HCT116 (cell line): ENCODE measurements around the gene ZBTB5. TPM values are rescaled to one million over a fixed set of nuclear protein-coding genes. Genes with fewer than 3 reads are reported as not detected.
"Not testable (repeated sequence)": the region's sequence is repeated elsewhere in the genome, so short reads cannot be mapped to it uniquely, and the experiment has no call there.

Experiments
- ATAC-seq: fragments of 200-7000 bp; cut with Tn5 transposase; 2 replicates; pipeline ENCODE4 v1.9.1; 2020; ENCODE audit warnings: mild to moderate bottlenecking, moderate library complexity
- BruUV-seq: library from RNA; stranded (reverse); fragments of 400-500 nt; replicated peaks from 2 replicates; lab custom pipeline; 2021; lab: Mats Ljungman, UMichigan
- CTCF ChIA-PET: fragments of 300-600 bp; sonication (Branson Sonifier 250); formaldehyde crosslinking; loops from one replicate; lab custom pipeline; 2021; ENCODE audit warnings: antibody characterized with exemption; lab: Charles Lee
- POLR2A ChIA-PET: fragments of 300-600, 350-600 bp; sonication (Branson Sonifier 250); formaldehyde crosslinking; loops from one replicate; lab custom pipeline; 2021; ENCODE audit warnings: antibody characterized with exemption; lab: Charles Lee
- RAD21 ChIA-PET, 2 experiments: fragments of 300-600 bp; sonication (Branson Sonifier 250); formaldehyde crosslinking; loops; one replicate each; lab custom pipeline; 2023; ENCODE audit warnings: low total read pairs in 2 of 2; ENCODE audit not compliant: uncharacterized antibody in 2 of 2, unreplicated experiment in 2 of 2, low non-redundant PET in 1 of 2; lab: Charles Lee
- DNase-seq: peaks from one replicate; pipeline ENCODE4 v3.0.0-alpha.2; 2010; ENCODE audit warnings: low read depth, low spot score
- H2AFZ ChIP-seq: fragments of 200-600 bp; shearing (Covaris generic), sonication (generic); 2 replicates; pipeline ENCODE4 v1.6.1; 2017; ENCODE audit warnings: low read depth, mixed run types, mixed read lengths, antibody characterized with exemption, low read length; ENCODE audit not compliant: poor library complexity, severe bottlenecking
- H3K27ac ChIP-seq: 2 replicates; pipeline ENCODE4 v1.5.1; 2012; ENCODE audit warnings: low read depth, low read length
- H3K27me3 ChIP-seq: fragments of 200-600 bp; sonication (generic); 2 replicates; pipeline ENCODE4 v1.6.1; 2016; ENCODE audit warnings: mixed run types, low read length, mixed read lengths; ENCODE audit not compliant: insufficient read depth
- H3K36me3 ChIP-seq, 2 experiments: fragments of 200-500 bp in 1 of 2; fragments of 200-600 bp in 1 of 2; sonication (Bioruptor generic) in 1 of 2; sonication (generic) in 1 of 2; 2 replicates each; pipeline versions ENCODE4 v1.5.1 to v1.6.1; 2014 to 2016; ENCODE audit warnings: low read length in 2 of 2, inconsistent platforms in 1 of 2, mixed read lengths in 1 of 2, mixed run types in 1 of 2; ENCODE audit not compliant: insufficient read depth in 2 of 2, control insufficient read depth in 1 of 2
- H3K4me1 ChIP-seq, 2 experiments: fragments of 200-600 bp in 1 of 2; sonication (generic) in 1 of 2; 2 replicates each; pipeline versions ENCODE4 v1.5.1 to v1.6.1; 2012 to 2017; ENCODE audit warnings: low read length in 2 of 2, inconsistent platforms in 1 of 2, mild to moderate bottlenecking in 1 of 2, mixed read lengths in 1 of 2, mixed run types in 1 of 2, moderate library complexity in 1 of 2; ENCODE audit not compliant: insufficient read depth in 2 of 2, control insufficient read depth in 1 of 2
- H3K4me2 ChIP-seq: fragments of 200-600 bp; sonication (generic); 2 replicates; pipeline ENCODE4 v1.6.1; 2017; ENCODE audit warnings: mixed run types, low read length, mixed read lengths
- H3K4me3 ChIP-seq, 2 experiments: fragments of 200-600 bp in 1 of 2; sonication (generic) in 1 of 2; replicated peaks in 1 of 2; 2 replicates each; pipeline ENCODE4 v1.5.1; 2011 to 2016; ENCODE audit warnings: low read length in 2 of 2, control low read depth in 1 of 2, low read depth in 1 of 2, mild to moderate bottlenecking in 1 of 2, mixed read lengths in 1 of 2, mixed run types in 1 of 2
- H3K79me2 ChIP-seq: fragments of 200-600 bp; sonication (generic); 2 replicates; pipeline ENCODE4 v1.6.1; 2017; ENCODE audit warnings: mild to moderate bottlenecking, mixed run types, low read length, moderate library complexity, mixed read lengths; ENCODE audit not compliant: insufficient read depth
- H3K9ac ChIP-seq: fragments of 200-600 bp; sonication (generic); 2 replicates; pipeline ENCODE4 v1.6.1; 2016; ENCODE audit warnings: low read length, mixed read lengths
- H3K9me2 ChIP-seq: fragments of 200-600 bp; sonication (generic), shearing (Covaris generic); 2 replicates; pipeline ENCODE4 v1.6.1; 2017; ENCODE audit warnings: mixed run types, mild to moderate bottlenecking, moderate library complexity; ENCODE audit not compliant: insufficient read depth
- H3K9me3 ChIP-seq, 2 experiments: fragments of 200-500 bp in 1 of 2; fragments of 200-600 bp in 1 of 2; sonication (Bioruptor generic) in 1 of 2; sonication (generic) in 1 of 2; 2 replicates each; pipeline ENCODE4 v1.6.1; 2014 to 2017; ENCODE audit warnings: low read length in 2 of 2, mixed read lengths in 2 of 2, inconsistent platforms in 1 of 2, low read depth in 1 of 2, mild to moderate bottlenecking in 1 of 2, mixed run types in 1 of 2, moderate library complexity in 1 of 2; ENCODE audit not compliant: control insufficient read depth in 1 of 2, insufficient read depth in 1 of 2
- H4K20me1 ChIP-seq: fragments of 200-600 bp; sonication (generic), shearing (Covaris generic); 2 replicates; pipeline ENCODE4 v1.6.1; 2017; ENCODE audit warnings: mixed run types, mild to moderate bottlenecking, moderate library complexity; ENCODE audit not compliant: insufficient read depth
- CTCF ChIP-seq, 3 experiments: fragments of 200-600 bp in 1 of 3; sonication (generic) in 1 of 3; IDR thresholded peaks in 2 of 3; conservative IDR thresholded peaks in 1 of 3; 2 replicates each; pipeline ENCODE4 v1.5.1; 2012 to 2017; ENCODE audit warnings: low read depth in 2 of 3, low read length in 2 of 3, antibody characterized with exemption in 1 of 3, borderline replicate concordance in 1 of 3, control low read depth in 1 of 3, mild to moderate bottlenecking in 1 of 3, mixed read lengths in 1 of 3, mixed run types in 1 of 3, moderate library complexity in 1 of 3; ENCODE audit not compliant: insufficient read depth in 1 of 3
- EGR1 ChIP-seq: IDR thresholded peaks from 2 replicates; pipeline ENCODE4 v1.6.1; 2012; ENCODE audit warnings: low read depth
- JUND ChIP-seq: IDR thresholded peaks from 2 replicates; pipeline ENCODE4 v1.6.1; 2012
- POLR2AphosphoS5 ChIP-seq: IDR thresholded peaks from 2 replicates; pipeline ENCODE4 v1.6.1; 2011; ENCODE audit warnings: mild to moderate bottlenecking, low read depth, low read length, moderate library complexity
- RAD21 ChIP-seq: IDR thresholded peaks from 2 replicates; pipeline ENCODE4 v1.6.1; 2012; ENCODE audit warnings: low read depth, mild to moderate bottlenecking
- SP1 ChIP-seq: IDR thresholded peaks from 2 replicates; pipeline ENCODE4 v1.6.1; 2012; ENCODE audit warnings: low read depth
- intact Hi-C: fragments of 100-400 bp; cut with micrococcal nuclease; formaldehyde crosslinking; loops from 2 replicates; pipeline ENCODE4 v1.10.0; 2022
- total RNA-seq: library from RNA; stranded (reverse); gene quantifications from one replicate; pipeline ENCODE4 v1.2.1, GENCODE V29; 2021; ENCODE audit not compliant: unreplicated experiment

The ZBTB5 gene
- total RNA-seq, 1 experiment from 2014 or later: 22.3 TPM

- H2AFZ ChIP-seq, POLR2A ChIA-PET, H4K20me1 ChIP-seq, H3K27ac ChIP-seq, H3K4me3 ChIP-seq, RAD21 ChIA-PET, H3K27me3 ChIP-seq, H3K4me2 ChIP-seq, H3K4me1 ChIP-seq, ATAC-seq, DNase-seq, CTCF ChIA-PET, intact Hi-C loops, H3K9ac ChIP-seq, H3K9me2 ChIP-seq, H3K9me3 ChIP-seq, H3K79me2 ChIP-seq, BruUV-seq: not testable (repeated sequence)
- peaks cover 2 to 10% of the 10 kb centered on the region in 2 experiments; a peak in 2 of 4 replicates for H3K36me3 ChIP-seq
Observed at GRCh38 chr9:37510053-37510452, 44.8 kb upstream of the ZBTB5 start.

GRCh38 chr9:37509536-37509935, 44.3 kb upstream of the ZBTB5 start:
- ATAC-seq: no peak
- no peak overlapping the region for H3K4me3 ChIP-seq
- TF ChIP-seq EGR1 (no peak), JUND (no peak), POLR2AphosphoS5 (no peak)
- TF ChIP-seq, all 23 proteins: peak for 0
- H3K27ac ChIP-seq: no peak overlapping the region
- no peak overlapping the region for H3K9ac ChIP-seq
- intact Hi-C loops: no loop called here
- H3K9me3 ChIP-seq: no peaks in the 10 kb centered on the region
- BruUV-seq: no TSS peak
- H3K79me2 ChIP-seq: no peaks in the 10 kb centered on the region
- no peaks in the 10 kb centered on the region; the same call in 1 of the 2 replicates for H4K20me1 ChIP-seq
- no peak for DNase-seq
- CTCF ChIA-PET: no interaction called here
- RAD21 ChIA-PET: no interaction called here
- no peaks in the 10 kb centered on the region for H3K9me2 ChIP-seq
- POLR2A ChIA-PET: no interaction called here
- H3K4me2 ChIP-seq: no peak overlapping the region
- H2AFZ ChIP-seq: no peak overlapping the region
- peaks cover 2 to 15% of the 10 kb centered on the region in 2 experiments; a peak in 2 of 4 replicates for H3K36me3 ChIP-seq
- no peaks in the 10 kb centered on the region for H3K27me3 ChIP-seq
- H3K4me1 ChIP-seq: no peaks in the 10 kb centered on the region; a peak in 1 of 4 replicates

- CTCF ChIA-PET: no interaction called here
- no peaks in the 10 kb centered on the region; a peak in 1 of 4 replicates for H3K4me1 ChIP-seq
- H3K4me2 ChIP-seq: no peak overlapping the region
- H3K9ac ChIP-seq: no peak overlapping the region
- H4K20me1 ChIP-seq: no peaks in the 10 kb centered on the region; the same call in 1 of the 2 replicates
- H3K27me3 ChIP-seq: no peaks in the 10 kb centered on the region
- ATAC-seq: no peak
- no peak overlapping the region for H3K27ac ChIP-seq
- no peaks in the 10 kb centered on the region for H3K9me3 ChIP-seq
- intact Hi-C loops: no loop called here
- RAD21 ChIA-PET: no interaction called here
- no peaks in the 10 kb centered on the region for H3K9me2 ChIP-seq
- POLR2A ChIA-PET: no interaction called here
- no TSS peak for BruUV-seq
- H3K36me3 ChIP-seq: peaks cover 2 to 16% of the 10 kb centered on the region in 2 experiments; a peak in 2 of 4 replicates
- peaks cover 2% of the 10 kb centered on the region; the same call in 1 of the 2 replicates for H3K79me2 ChIP-seq
- no peak for DNase-seq
- TF ChIP-seq RAD21: peak; percentile 35
- TF ChIP-seq SP1: no peak
- TF ChIP-seq CTCF (IDR thresholded peaks at IDR 0.05 in 2 of 3, conservative IDR thresholded peaks at IDR 0.05 in 1 of 3; ENCODE audit: borderline replicate concordance in 1 of 3, insufficient read depth in 1 of 3, low read depth in 2 of 3, low read length in 2 of 3): 0 out of 6 replicates have a peak, but pooled peaks of 1 of the 3 experiments have one; percentile 8
- no peak overlapping the region for H3K4me3 ChIP-seq
- H2AFZ ChIP-seq: no peak overlapping the region
Observed at GRCh38 chr9:37508834-37509206, 43.6 kb upstream of the ZBTB5 start.
